ENCODE measurements around the gene DDX41.
"Not testable (repeated sequence)": the region's sequence is repeated elsewhere in the genome, so short reads cannot be mapped to it uniquely, and the experiment has no call there.

The DDX41 gene

DNA sequence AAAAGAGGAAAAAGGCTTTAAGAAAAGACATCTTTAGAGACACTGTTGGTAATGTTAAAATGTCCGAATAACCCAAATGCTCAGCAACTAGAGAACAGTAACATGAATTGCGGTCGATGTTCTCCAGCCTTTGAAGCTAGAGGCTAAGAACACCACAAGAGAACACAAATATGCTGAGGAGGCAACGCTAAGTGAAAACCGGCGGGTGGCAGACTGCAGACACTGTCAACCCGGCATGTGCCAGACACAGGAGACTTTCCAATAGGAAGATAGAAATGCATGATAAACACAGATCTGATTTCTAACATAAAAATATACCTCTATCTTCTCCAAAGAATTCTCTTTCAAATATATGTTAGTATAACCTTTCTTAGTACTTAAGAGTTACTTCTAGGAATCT is 18.4 kb upstream of the DDX41 start:
- Histone ChIP-seq H3K36me3 (ENCODE audit: control insufficient read depth, insufficient read depth, low read length) (peaks cover 16% of the 10 kb centered on the region), H3K27me3 (replicated peaks; ENCODE audit: control insufficient read depth, insufficient read depth, low read length) (no peaks in the 10 kb centered on the region), H3K4me3 (replicated peaks; ENCODE audit: low read depth, low read length) (no peak overlapping the region)
- TF ChIP-seq, protein P1, sequence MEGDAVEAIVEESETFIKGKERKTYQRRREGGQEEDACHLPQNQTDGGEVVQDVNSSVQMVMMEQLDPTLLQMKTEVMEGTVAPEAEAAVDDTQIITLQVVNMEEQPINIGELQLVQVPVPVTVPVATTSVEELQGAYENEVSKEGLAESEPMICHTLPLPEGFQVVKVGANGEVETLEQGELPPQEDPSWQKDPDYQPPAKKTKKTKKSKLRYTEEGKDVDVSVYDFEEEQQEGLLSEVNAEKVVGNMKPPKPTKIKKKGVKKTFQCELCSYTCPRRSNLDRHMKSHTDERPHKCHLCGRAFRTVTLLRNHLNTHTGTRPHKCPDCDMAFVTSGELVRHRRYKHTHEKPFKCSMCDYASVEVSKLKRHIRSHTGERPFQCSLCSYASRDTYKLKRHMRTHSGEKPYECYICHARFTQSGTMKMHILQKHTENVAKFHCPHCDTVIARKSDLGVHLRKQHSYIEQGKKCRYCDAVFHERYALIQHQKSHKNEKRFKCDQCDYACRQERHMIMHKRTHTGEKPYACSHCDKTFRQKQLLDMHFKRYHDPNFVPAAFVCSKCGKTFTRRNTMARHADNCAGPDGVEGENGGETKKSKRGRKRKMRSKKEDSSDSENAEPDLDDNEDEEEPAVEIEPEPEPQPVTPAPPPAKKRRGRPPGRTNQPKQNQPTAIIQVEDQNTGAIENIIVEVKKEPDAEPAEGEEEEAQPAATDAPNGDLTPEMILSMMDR (IDR thresholded peaks at IDR 0.05; ENCODE audit: insufficient read depth, low read length, poor library complexity, severe bottlenecking) = no peak
- no peak for DNase-seq (ENCODE audit: extremely low read depth, insufficient read length)

DNA sequence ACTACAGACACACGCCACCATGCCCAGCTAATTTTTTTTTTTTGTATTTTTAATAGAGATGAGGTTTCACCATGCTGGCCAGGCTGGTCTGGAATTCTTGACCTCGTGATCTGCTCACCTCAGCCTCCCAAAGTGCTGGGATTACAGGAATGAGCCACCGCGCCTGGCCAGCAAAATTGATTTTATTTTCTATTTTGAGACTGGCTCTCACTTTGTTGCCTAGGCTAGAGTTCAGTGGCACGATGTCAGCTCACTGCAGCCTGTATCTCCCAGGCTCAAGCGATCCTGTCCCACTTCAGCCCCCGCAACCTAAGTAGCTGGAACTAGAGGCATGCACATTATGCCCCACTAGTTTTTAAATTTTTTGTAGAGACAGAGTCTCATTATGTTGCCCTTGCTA is 17.7 kb upstream of the DDX41 start:
- not testable (repeated sequence) for DNase-seq (ENCODE audit: extremely low read depth, insufficient read length); H3K27me3 ChIP-seq (replicated peaks; ENCODE audit: control insufficient read depth, insufficient read depth, low read length); H3K4me3 ChIP-seq (replicated peaks; ENCODE audit: low read depth, low read length)
- H3K36me3 ChIP-seq (ENCODE audit: control insufficient read depth, insufficient read depth, low read length) = peaks cover 19% of the 10 kb centered on the region

DNA sequence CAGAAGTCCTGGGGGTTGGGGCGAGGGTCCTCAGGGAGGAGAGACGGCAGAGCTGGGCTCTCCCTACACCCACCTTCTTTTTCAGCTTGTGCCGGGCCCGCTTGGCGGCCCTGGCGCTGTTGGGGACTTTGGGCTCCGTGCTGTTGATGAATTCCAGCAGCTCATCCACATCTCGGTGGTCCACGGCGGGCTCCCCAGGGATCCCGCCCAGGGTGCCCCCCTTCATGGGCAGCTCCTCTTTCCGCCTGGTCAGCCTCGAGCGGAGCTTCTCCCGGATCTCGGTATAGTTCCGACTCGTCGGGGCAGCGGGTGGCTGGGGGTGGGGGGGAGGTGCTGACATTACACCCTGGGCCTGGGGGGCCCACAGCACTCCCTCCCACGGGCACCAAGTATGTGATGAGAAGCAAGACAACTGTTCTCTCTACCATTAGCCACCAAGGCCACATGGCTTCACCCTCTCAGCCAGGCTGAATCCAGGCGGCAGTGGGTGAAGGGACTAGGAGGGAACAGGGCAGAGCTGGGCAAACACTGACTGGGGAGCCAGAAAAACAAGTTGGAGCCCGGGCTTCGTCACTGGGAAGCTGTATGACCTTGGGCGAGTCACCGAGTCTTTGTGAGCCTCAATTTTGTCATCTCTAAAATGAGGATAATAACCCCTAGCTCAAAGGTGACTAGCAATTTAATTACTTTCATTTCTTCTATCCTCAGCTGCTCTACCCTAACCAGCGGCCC is 14.6 kb upstream of the DDX41 start:
- DNase-seq (ENCODE audit: extremely low read depth, insufficient read length) = no peak
- Histone ChIP-seq H3K4me3 (replicated peaks; ENCODE audit: low read depth, low read length) (no peak overlapping the region), H3K36me3 (ENCODE audit: control insufficient read depth, insufficient read depth, low read length) (peaks cover 32% of the 10 kb centered on the region), H3K27me3 (replicated peaks; ENCODE audit: control insufficient read depth, insufficient read depth, low read length) (no peaks in the 10 kb centered on the region)
- TF ChIP-seq, protein P1 (IDR thresholded peaks at IDR 0.05; ENCODE audit: insufficient read depth, low read length, poor library complexity, severe bottlenecking) = no peak

DNA sequence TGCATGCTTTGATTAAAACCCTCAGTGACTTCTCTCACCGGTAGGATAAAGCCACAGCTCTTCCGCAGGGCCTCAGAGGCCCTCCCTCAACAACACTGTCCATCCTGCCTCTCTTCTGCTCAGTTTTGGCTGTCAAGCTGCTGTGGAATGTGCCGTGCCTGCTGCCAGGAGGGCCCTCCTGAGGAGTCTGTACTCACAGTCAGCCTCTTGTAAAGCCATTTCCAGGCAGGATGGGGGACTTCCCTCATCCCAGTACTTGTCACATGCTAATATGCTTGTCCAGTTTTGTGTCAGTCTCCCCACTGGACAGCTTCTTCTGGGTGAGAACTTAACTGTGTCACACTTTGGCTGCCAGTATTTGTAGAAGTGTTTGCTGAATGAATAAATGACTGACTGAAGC is 13.9 kb upstream of the DDX41 start:
- no peaks in the 10 kb centered on the region for H3K27me3 ChIP-seq (replicated peaks; ENCODE audit: control insufficient read depth, insufficient read depth, low read length)
- TF ChIP-seq, protein P1 (IDR thresholded peaks at IDR 0.05; ENCODE audit: insufficient read depth, low read length, poor library complexity, severe bottlenecking) = no peak
- H3K36me3 ChIP-seq (ENCODE audit: control insufficient read depth, insufficient read depth, low read length) = peaks cover 33% of the 10 kb centered on the region
- no peak for DNase-seq (ENCODE audit: extremely low read depth, insufficient read length)
- no peak overlapping the region for H3K4me3 ChIP-seq (replicated peaks; ENCODE audit: low read depth, low read length)

DNA sequence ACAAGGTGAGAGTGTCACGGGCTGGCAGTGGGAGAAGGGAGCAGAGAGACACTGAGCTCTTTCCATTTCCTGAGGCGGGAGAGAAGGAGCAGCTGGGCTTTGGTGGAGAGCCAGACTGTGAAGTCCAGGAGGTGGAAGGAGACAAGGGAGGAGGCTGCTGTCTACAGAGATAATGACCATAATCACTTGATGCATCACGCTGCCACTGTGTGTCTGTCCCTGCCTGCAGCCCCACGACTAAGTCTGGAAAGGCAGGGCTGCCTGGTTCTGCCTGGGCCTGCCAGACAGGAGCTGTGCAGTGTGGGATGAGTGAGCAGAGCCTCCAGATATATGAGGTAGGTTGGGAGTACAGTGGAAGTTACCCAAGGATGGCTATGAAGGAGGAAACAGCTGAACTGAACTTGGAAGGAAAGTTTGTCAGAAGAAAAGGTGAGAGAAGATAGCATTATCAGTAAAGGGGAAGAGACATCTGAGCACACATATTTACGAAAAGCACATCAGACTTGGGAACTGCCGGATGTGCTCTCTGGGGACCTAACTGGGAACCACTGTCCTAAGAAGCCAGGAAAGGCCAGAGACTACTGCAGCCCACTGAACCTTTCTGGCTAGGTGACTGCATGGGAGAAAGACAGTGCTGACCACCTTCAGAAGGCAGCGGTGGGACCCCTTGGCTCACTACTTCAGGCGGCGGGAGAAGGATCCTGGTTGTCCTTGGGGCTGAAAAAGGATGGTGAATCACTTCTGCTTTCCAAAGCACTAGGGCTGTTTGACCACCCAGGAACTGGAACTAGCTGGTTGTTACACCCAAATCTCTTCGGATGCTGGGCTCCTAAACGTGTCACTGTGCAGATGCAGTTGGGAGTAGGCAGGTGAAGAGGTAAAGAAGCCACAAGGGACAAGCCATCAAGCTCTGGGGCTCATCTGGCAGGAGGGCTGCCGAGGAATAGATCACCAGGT is 12.8 kb upstream of the DDX41 start:
- TF ChIP-seq, protein P1 (IDR thresholded peaks at IDR 0.05; ENCODE audit: insufficient read depth, low read length, poor library complexity, severe bottlenecking) = no peak
- DNase-seq (ENCODE audit: extremely low read depth, insufficient read length) = no peak
- peaks cover 34% of the 10 kb centered on the region for H3K36me3 ChIP-seq (ENCODE audit: control insufficient read depth, insufficient read depth, low read length)
- no peak overlapping the region for H3K4me3 ChIP-seq (replicated peaks; ENCODE audit: low read depth, low read length)
- H3K27me3 ChIP-seq (replicated peaks; ENCODE audit: control insufficient read depth, insufficient read depth, low read length) = no peaks in the 10 kb centered on the region

DNA sequence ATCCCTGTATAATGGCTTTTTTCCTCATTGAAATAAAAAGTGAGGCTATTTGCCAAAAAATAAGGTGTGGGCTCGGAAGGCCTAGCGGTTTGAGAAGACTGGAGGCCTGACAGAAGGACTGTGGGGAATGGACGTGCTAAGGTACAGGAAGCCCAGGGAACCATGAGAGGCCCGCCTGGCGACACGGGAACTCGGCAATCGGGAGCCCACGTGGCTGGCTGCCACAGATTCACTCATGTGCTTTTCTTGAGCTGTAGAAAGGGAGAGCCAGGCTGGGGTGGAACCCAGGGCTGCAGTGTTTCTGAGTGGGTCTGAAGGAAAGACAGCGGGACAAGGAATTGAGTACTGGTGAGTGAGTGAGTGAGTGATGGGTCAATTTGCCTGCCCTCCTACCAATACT is 11.9 kb upstream of the DDX41 start:
- Histone ChIP-seq H3K36me3 (ENCODE audit: control insufficient read depth, insufficient read depth, low read length) (peaks cover 39% of the 10 kb centered on the region), H3K27me3 (replicated peaks; ENCODE audit: control insufficient read depth, insufficient read depth, low read length) (no peaks in the 10 kb centered on the region), H3K4me3 (replicated peaks; ENCODE audit: low read depth, low read length) (no peak overlapping the region)
- TF ChIP-seq, protein P1 (IDR thresholded peaks at IDR 0.05; ENCODE audit: insufficient read depth, low read length, poor library complexity, severe bottlenecking) = no peak
- DNase-seq (ENCODE audit: extremely low read depth, insufficient read length) = no peak
